Measurements from ENCODE around the gene DYNC1I1.

GRCh38 chr7:96114190-96114589 lies 341.8 kb downstream of the DYNC1I1 start:
- no peak for TF ChIP-seq TAF1 (IDR thresholded peaks at IDR 0.05; ENCODE audit: borderline replicate concordance, insufficient read depth, low read length)
- TF ChIP-seq REST (IDR thresholded peaks at IDR 0.05; ENCODE audit: insufficient read depth in 1 of 2, low read depth in 2 of 2, low read length in 2 of 2) = no peak
- TF ChIP-seq SIN3A (IDR thresholded peaks at IDR 0.05; ENCODE audit: borderline replicate concordance, insufficient read depth, low read length) = no peak
- no peak for TF ChIP-seq POLR2AphosphoS5 (IDR thresholded peaks at IDR 0.05; ENCODE audit: low read depth, low read length)
